ENCODE data around the gene LUC7L. TPM values are rescaled to one million over a fixed set of nuclear protein-coding genes. Genes with fewer than 3 reads are reported as not detected.
"Not testable (repeated sequence)": the region's sequence is repeated elsewhere in the genome, so short reads cannot be mapped to it uniquely, and the experiment has no call there.

LUC7L gene
- total RNA-seq, 1 donor from 2014 or later: 79.3 TPM

DNA sequence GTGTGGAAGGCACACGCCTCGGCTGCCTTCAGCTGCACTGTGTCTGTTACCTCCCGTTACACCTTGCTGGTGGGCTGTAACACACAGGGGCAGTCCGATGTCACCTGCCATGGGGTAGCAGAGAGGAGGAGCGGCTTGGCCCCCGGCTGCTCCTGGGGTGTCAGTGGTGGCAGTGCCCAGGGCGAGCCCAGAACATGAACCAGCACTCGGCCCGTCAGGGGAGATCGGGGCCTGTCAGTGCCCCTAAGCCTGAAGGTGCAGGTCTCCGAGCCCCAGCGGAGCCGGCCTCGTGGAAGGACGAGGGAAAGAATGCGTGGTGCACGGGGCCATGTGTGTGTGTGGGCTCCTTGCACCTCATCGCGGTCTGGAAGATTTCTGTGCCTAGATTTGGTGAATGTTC, 31.1 kb upstream of the LUC7L start:
- intact Hi-C loops (cut with DNase I): no loop called here
- Histone ChIP-seq H3K27me3 (no peaks in the 10 kb centered on the region), H3K9me3 (no peaks in the 10 kb centered on the region), H3K27ac (no peak overlapping the region), H3K4me1 (no peaks in the 10 kb centered on the region), H3K36me3 (peaks cover 0 to 59% of the 10 kb centered on the region in 2 donors), H3K4me3 (no peak overlapping the region)
- TF ChIP-seq POLR2AphosphoS5 (IDR thresholded peaks at IDR 0.05; ENCODE audit: insufficient read depth in 1 of 2, low read depth in 1 of 2): no peak
- TF ChIP-seq, protein P1, sequence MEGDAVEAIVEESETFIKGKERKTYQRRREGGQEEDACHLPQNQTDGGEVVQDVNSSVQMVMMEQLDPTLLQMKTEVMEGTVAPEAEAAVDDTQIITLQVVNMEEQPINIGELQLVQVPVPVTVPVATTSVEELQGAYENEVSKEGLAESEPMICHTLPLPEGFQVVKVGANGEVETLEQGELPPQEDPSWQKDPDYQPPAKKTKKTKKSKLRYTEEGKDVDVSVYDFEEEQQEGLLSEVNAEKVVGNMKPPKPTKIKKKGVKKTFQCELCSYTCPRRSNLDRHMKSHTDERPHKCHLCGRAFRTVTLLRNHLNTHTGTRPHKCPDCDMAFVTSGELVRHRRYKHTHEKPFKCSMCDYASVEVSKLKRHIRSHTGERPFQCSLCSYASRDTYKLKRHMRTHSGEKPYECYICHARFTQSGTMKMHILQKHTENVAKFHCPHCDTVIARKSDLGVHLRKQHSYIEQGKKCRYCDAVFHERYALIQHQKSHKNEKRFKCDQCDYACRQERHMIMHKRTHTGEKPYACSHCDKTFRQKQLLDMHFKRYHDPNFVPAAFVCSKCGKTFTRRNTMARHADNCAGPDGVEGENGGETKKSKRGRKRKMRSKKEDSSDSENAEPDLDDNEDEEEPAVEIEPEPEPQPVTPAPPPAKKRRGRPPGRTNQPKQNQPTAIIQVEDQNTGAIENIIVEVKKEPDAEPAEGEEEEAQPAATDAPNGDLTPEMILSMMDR (IDR thresholded peaks at IDR 0.05): no peak
- TF ChIP-seq POLR2A (IDR thresholded peaks at IDR 0.05): no peak
- no peak for DNase-seq (ENCODE audit: extremely low spot score in 2 of 2)

DNA sequence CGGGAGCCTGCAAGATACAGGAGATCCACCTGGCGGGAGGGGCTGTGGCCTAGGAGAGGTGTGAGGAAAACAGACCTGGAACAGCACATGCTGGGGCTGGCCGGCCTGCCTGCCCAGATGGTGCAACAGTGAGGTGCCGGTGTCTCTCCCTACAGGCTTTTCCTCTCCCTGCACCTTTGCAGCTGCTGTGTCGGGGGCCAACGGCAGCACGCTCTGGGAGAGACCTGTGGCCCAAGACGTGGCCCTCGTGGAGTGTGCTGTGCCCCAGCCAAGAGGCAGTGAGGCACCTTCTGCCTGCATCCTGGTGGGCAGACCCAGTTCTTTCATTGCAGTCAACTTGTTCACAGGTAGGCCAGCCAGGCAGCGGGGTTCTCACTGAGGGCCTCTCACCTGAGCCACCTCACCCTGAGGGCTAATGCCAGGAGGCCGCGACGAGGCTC, 30.6 kb upstream of the LUC7L start:
- Histone ChIP-seq H3K36me3 (peaks cover 0 to 62% of the 10 kb centered on the region in 2 donors), H3K4me3 (no peak overlapping the region), H3K27me3 (no peaks in the 10 kb centered on the region), H3K27ac (no peak overlapping the region), H3K4me1 (no peaks in the 10 kb centered on the region), H3K9me3 (no peaks in the 10 kb centered on the region)
- intact Hi-C loops (cut with DNase I): no loop called here
- no peak for DNase-seq (ENCODE audit: extremely low spot score in 2 of 2)
- TF ChIP-seq, protein P1 (IDR thresholded peaks at IDR 0.05): no peak
- TF ChIP-seq POLR2A (IDR thresholded peaks at IDR 0.05): no peak
- no peak for TF ChIP-seq POLR2AphosphoS5 (IDR thresholded peaks at IDR 0.05; ENCODE audit: insufficient read depth in 1 of 2, low read depth in 1 of 2)

DNA sequence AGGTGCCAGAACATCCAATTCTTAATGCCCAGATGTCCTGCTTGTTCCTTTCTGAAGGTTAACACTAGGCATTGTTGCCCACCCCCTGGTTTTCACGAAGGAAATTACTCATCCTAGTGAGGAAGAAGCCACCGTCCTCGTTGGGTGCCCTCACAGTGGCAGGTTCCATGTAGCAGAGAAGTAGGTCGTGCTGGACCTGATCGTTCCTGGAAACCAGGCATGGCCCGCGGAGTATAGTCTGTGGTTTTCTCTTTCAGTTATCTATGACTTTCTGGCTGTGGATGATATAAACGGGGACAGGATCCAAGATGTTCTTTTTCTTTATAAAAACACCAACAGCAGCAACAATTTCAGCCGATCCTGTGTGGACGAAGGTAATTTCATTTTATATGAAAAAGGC, 30.0 kb upstream of the LUC7L start:
- intact Hi-C loops (cut with DNase I): no loop called here
- no peak for TF ChIP-seq POLR2A (IDR thresholded peaks at IDR 0.05)
- TF ChIP-seq POLR2AphosphoS5 (IDR thresholded peaks at IDR 0.05; ENCODE audit: insufficient read depth in 1 of 2, low read depth in 1 of 2): no peak
- TF ChIP-seq, protein P1 (IDR thresholded peaks at IDR 0.05): no peak
- Histone ChIP-seq H3K9me3 (no peaks in the 10 kb centered on the region), H3K4me3 (no peak overlapping the region), H3K27me3 (no peaks in the 10 kb centered on the region), H3K36me3 (peaks cover 0 to 61% of the 10 kb centered on the region in 2 donors), H3K27ac (no peak overlapping the region), H3K4me1 (no peaks in the 10 kb centered on the region)
- DNase-seq (ENCODE audit: extremely low spot score in 2 of 2): no peak

DNA sequence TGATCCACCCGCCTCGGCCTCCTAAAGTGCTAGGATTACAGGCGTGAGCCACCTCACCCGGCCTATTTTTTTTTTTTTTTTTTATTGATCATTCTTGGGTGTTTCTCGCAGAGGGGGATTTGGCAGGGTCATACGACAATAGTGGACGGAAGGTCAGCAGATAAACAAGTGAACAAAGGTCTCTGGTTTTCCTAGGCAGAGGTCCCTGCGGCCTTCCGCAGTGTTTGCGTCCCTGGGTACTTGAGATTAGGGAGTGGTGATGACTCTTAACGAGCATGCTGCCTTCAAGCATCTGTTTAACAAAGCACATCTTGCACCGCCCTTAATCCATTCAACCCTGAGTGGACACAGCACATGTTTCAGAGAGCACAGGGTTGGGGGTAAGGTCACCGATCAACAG, 28.8 kb upstream of the LUC7L start:
- H3K36me3 ChIP-seq: peaks cover 0 to 50% of the 10 kb centered on the region in 2 donors
- intact Hi-C loops (cut with DNase I): not testable (repeated sequence)

DNA sequence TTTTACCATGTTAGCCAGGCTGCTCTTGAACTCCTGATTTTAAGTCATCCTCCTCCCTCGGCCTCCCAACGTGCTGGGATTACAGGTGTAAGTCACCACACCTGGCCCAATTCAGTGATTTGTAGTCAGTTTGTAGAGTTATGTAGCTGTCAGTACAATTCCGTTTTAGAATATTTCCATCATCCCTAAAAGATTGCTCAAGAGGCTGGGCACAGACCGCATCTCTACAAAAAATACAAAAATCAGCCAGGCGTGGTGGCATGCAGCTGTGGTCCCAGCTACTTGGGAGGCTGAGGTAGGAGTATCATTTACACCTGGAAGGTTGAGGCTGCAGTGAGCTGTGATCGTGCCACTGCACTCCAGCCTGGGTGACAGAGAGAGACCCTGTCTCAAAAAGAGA, 25.9 kb upstream of the LUC7L start:
- H3K4me3 ChIP-seq: no peak overlapping the region
- DNase-seq (ENCODE audit: extremely low spot score in 2 of 2): no peak
- no peak overlapping the region for H3K27ac ChIP-seq
- H3K36me3 ChIP-seq: peaks cover 0 to 36% of the 10 kb centered on the region in 2 donors
- no peaks in the 10 kb centered on the region for H3K27me3 ChIP-seq
- intact Hi-C loops (cut with DNase I): no loop called here
- H3K9me3 ChIP-seq: no peaks in the 10 kb centered on the region
- TF ChIP-seq POLR2AphosphoS5 (IDR thresholded peaks at IDR 0.05; ENCODE audit: insufficient read depth in 1 of 2, low read depth in 1 of 2) (no peak), POLR2A (IDR thresholded peaks at IDR 0.05) (no peak)
- TF ChIP-seq, protein P1 (IDR thresholded peaks at IDR 0.05): no peak
- no peaks in the 10 kb centered on the region for H3K4me1 ChIP-seq

More for the DNA sequence above, 28.8 kb upstream of the LUC7L start:
- H3K4me1 ChIP-seq; H3K27ac ChIP-seq; H3K4me3 ChIP-seq; DNase-seq (ENCODE audit: extremely low spot score in 2 of 2); H3K27me3 ChIP-seq; H3K9me3 ChIP-seq: not testable (repeated sequence)
